GM21723 (cell line): ENCODE data around the gene CNN3.

Source experiments
- ATAC-seq: cut with Tn5 transposase; IDR thresholded peaks from one replicate; pipeline ENCODE4 v1.9.1; 2021; ENCODE audit warnings: mild to moderate bottlenecking, moderate library complexity; ENCODE audit not compliant: unreplicated experiment

The CNN3 gene

DNA sequence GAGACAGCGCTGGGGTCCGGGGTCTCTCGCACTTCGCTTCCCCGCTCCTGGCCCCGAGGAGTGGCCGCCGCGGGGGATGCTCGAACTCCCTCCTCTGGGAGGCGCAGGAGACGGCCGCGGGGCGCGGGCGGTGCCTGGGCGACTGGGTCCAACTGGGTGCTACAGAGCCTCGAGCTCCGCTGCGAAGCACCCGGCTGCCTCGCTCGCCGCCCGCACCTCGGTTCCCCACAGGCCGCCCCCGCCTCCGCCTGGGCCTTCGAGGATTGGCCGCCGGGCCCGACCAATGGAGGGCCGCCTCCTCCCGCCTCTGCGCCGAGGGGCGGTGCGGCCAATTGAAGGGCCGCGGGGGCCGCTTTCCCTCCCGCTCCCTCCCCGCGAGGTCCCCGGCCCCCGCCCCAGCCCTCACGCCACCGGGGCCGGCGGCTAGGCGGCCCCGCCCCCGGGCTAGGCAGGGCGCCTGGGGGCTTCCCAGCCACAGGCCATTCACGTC is at the start of gene CNN3:
TSS of gene CNN3 (minus strand) at position 196 of the 490 bp plus-strand sequence. CDS start 216 bp downstream, outside the sequence.
- peak; percentile 89 for ATAC-seq

- no peak for ATAC-seq
These were observed 47.9 kb upstream of the CNN3 start for GRCh38 chr1:94974824-94975223.

GRCh38 chr1:94974241-94974640 is 47.3 kb upstream of the CNN3 start:
- ATAC-seq, result no peak

GRCh38 chr1:94973309-94973922 is 46.5 kb upstream of the CNN3 start:
- ATAC-seq, result no peak

DNA sequence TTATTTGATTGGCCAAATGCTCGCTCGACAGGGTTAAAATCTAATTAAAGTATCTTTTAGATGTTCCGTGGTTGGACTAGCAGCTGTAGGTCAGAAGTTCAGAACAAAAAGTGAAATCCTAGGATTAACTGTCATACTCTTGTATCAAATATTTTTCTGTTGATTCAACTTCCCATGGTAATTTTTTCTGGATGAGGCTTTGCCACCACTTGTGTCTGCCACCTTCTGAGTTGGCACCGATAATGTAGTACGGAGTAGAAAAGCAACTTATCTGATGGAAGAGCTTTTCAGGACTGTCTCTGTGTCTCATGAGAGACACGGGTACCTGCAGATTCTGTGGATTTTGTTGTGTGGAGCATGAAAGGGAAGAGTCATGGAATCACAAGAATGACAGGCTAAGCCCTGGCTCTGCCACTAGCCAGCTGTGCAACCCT is 44.6 kb upstream of the CNN3 start:
- no peak for ATAC-seq

DNA sequence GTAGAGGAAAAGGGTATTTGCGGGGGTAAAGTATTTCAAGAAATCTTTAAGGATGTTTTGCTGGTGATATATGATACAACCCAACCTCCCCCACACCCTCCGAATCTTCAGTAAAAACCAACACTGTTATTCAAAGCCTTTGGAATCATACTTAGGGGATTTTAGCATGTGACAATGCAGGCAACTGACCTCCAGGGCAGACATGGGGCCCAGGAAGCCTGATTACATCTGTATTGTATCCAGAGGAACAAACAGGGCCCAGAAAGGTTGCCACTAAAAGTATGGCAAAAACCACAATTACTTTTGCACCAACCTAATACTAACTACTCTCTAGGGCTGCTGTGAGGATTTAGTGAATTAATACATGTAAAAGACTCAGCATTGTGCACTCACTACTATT is 43.9 kb upstream of the CNN3 start:
- no peak for ATAC-seq

DNA sequence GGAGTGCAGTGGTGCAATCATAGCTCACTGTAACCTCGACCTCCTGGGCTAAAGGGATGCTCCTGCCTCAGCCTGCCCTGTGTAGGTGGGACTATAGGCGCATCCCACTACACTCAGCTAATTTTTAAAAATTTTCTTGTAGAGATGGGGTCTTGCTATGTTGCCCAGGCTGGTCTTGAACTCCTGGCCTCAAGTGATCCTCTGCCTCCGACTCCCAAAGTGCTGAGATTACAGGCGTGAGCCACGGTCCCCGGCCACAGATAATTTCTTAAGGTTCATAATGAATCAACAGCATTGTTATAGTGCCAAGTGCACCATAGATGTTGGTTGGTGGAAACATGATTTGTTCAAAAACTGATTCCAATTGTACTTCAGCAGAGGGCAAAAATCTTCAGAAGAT is 42.2 kb upstream of the CNN3 start:
- ATAC-seq, result no peak

- ATAC-seq, result no peak
These were observed 39.1 kb upstream of the CNN3 start for GRCh38 chr1:94966033-94966432.

- no peak for ATAC-seq
These were observed 37.0 kb upstream of the CNN3 start for GRCh38 chr1:94963864-94964263.

DNA sequence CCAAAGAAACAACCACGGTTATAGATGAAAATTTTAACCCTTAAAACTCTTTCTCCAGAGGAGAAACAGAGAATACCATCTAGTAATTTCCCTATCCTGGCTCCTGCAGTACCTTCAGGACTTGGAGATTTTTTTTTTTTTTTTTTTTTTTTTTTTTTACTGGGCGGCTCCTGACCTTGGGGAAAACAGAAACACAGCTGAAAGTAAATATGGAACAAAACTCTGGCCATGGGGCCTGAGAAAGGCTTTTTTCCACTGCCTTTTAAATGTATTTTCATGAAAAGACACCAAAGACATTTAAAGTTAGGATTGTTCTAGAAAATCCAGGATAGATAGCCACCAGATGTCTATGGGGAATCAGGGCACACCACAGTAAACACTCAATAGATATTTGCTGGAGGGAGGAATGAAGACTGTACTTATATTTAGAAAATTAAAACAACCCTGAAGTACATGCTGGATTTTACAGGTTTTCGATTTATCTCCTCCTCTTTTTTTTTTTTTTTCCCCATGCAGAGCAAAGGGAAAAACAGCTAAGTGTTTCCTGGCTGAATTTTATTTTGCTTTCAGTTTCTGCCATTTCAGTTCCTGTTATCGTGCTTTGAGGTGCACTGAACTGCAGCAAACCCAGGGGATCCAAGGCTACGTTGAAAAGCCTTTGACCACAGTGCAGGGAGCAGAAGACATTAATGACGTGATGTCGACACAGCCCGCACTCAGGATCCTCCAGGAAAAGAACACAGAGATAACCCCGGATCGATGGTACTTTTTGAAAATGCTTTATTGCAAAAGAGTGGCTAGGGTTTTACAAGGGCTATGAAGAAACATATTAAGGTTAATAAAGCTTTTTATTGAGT is 35.7 kb upstream of the CNN3 start:
- ATAC-seq, result peak; percentile 97

GRCh38 chr1:94961988-94962387 is 35.1 kb upstream of the CNN3 start:
- ATAC-seq, result no peak

GRCh38 chr1:94961582-94961981 is 34.7 kb upstream of the CNN3 start:
- ATAC-seq, result no peak

- ATAC-seq, result no peak
These were observed 31.2 kb upstream of the CNN3 start for GRCh38 chr1:94958081-94958480.

GRCh38 chr1:94955767-94956632 is 29.1 kb upstream of the CNN3 start:
- no peak for ATAC-seq

DNA sequence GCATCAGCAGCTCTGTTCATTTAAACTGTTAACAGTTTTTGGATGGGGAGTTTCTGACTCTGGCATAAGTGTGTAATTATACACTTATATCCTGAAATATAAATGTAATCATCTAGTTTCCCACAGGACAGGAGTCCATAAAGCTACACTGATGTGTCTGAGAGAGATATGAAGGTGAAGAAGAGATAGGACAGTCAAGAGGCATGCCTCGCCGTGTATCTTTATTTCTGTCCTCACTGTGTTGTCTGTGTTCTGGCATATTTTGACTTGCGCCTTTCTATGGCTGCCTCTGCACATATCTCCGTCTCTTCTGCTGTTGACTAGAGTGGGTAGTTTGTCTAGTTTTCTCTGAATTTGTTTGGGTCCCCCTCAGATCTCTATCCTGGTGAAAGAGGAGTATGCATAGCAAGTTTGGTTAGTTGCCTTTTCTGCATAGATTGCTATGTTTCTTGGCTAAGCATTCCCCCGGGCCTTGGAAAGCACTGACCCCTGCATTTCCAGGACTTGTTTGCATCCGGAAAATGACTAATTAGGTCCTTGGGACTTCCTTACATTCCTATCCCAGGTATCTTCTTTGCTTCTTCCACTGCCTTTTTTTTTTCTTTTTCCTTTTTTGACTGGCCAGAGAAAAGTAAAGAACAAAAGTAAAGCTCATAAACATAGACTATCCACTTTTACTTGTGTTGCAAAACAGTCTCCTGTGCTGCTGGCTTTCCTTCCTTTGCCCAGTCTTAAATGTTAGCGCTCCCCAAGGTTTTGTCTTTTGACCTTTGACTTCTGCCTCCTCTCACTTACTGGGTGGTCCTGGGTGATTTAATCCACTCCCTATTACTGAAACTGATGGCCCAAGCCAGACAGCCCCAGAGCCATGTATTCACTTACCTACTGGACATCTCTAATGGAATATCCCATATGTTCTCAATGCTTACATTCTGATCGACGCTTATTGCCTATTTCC is 27.6 kb upstream of the CNN3 start:
- ATAC-seq, result no peak

- ATAC-seq, result no peak
These were observed 26.8 kb upstream of the CNN3 start for GRCh38 chr1:94953746-94954145.

DNA sequence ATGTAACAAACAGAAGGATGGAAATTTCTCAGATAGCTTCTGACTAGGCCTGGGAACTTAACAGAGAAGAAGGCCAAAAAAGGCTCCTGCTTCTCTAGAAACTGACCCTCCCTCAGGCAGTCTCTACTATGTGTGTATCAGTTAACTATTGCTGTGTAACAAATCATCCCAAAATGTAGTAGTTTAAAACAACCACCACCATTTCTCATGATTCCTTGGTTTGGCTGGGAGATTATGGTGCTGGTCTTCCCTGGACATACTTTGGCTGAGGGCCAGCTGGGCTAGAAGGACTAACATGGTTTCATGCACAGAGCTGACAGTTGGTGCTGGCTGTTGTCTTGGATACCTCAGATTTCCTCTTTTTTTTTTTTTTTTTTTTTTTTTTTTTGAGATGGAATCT is 26.2 kb upstream of the CNN3 start:
- no peak for ATAC-seq

DNA sequence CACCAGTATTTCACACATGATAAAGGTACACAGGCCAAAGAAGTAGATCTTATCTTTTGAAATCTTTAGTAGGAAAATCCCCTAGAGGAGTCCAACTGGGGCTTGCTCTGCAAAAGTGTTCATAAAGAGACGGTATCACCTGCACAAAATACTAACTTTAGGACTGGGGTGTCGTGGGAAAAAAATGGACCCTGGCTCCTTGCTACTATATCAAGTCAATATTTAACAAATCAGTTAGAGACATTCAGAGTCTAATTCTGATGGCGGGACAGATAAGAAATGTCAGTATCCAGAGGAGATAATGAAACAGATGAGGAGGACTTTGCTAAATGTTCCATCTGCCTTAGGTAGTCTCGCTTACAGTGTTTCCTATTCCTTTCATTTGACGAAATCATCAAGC is 25.6 kb upstream of the CNN3 start:
- no peak for ATAC-seq

GRCh38 chr1:94951509-94952208 is 24.7 kb upstream of the CNN3 start:
- ATAC-seq, result no peak

GRCh38 chr1:94951046-94951445 is 24.1 kb upstream of the CNN3 start:
- no peak for ATAC-seq
